ENCODE results near the gene SH3BGRL2.
A peak's percentile ranks its signal among the peaks of the same experiment; 100 is the strongest.
"Not testable (repeated sequence)": the region's sequence is repeated elsewhere in the genome, so short reads cannot be mapped to it uniquely, and the experiment has no call there.

Gene SH3BGRL2

DNA sequence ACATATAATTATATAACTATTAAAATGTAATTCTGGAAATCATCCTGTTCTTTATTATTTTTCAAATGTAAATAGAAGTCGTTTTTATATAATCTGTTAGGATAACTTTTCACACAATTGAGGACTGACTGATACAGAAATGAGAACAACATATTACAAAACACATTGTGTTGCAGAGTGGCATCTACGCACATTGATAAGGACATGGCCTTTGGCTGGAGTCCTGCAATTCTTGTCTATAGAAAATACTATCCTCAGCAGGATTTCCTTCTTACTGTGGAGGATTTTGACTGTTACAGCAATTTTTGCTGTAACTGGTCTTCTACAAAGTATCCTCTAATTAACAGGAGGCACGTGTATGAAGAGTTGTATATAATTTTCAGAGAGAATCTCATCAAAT is 19.8 kb downstream of the SH3BGRL2 start:
- Mint-ChIP-seq H3K27ac (no peak overlapping the region), H3K27me3 (ENCODE audit: low read depth) (peaks cover 22% of the 10 kb centered on the region), H3K9me3 (no peaks in the 10 kb centered on the region), H3K4me3 (no peak overlapping the region), H3K36me3 (ENCODE audit: low read depth) (no peaks in the 10 kb centered on the region), H3K4me1 (ENCODE audit: low read depth) (no peaks in the 10 kb centered on the region)

DNA sequence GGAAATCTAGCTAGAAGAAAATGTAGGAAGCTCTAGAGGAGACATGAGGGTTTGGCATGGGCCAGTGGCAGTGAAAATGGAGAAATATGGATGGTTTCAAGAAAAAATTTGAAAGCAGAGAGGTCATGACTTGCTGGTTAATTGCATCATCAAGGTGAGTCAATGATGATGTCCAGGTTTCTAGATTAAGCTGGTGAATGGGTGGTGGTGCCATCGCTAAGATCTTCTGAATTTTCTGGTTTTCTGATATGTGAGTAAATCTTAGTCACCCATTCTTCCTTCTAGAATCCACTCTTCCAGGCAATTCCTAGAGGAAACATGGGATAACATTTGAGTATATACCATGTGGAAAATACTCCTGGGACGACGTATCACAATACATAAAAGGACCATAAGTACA is 25.0 kb downstream of the SH3BGRL2 start:
- H3K4me1 Mint-ChIP-seq (ENCODE audit: low read depth), result peaks cover 3% of the 10 kb centered on the region

DNA sequence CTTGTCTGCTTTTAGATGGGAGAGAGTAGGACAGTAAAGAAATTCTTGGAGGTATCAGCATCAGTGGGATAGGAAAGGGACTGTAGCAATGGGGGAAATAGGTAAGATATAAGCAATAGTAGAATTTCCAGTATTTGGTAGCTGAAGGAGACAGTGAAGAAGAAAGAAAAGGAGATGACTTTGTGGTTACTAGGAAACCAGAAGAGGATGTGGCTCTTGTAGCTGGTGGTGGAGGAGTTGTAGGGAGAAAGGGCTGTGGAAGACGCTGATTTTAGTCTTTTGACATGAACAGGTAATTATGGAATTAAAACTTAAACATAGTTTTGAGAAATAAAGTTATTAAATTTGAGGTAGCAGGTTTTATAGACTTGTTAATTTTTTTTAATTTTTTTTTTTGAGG is 26.1 kb downstream of the SH3BGRL2 start:
- peaks cover 11% of the 10 kb centered on the region for H3K9me3 Mint-ChIP-seq
- peaks cover 3% of the 10 kb centered on the region for H3K4me1 Mint-ChIP-seq (ENCODE audit: low read depth)
- peaks cover 2% of the 10 kb centered on the region for H3K36me3 Mint-ChIP-seq (ENCODE audit: low read depth)
- H3K4me3 Mint-ChIP-seq, result no peak overlapping the region
- peaks cover 25% of the 10 kb centered on the region for H3K27me3 Mint-ChIP-seq (ENCODE audit: low read depth)
- H3K27ac Mint-ChIP-seq, result no peak overlapping the region

More for the DNA sequence above, 25.0 kb downstream of the SH3BGRL2 start:
- Mint-ChIP-seq H3K9me3 (peaks cover 7% of the 10 kb centered on the region), H3K4me3 (no peak overlapping the region), H3K27ac (no peak overlapping the region), H3K27me3 (ENCODE audit: low read depth) (peaks cover 22% of the 10 kb centered on the region), H3K36me3 (ENCODE audit: low read depth) (no peaks in the 10 kb centered on the region)

DNA sequence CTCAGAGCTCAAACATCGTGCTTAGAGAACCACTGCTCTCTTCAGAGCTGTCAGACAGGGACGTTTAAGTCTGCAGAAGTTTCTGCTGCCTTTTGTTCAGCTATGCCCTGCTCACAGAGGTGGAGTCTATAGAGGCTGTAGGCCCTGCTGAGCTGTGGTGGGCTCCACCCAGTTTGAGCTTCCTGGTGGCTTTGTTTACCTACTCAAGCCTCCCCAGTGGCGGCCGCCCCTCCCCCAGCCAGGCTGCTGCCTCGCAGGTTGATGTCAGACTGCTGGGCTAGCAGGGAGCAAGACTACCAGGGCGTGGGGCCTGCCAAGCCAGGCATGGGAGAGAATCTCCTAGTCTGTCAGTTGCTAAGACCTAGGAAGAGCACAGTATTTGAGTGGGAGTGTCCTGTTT is 32.5 kb downstream of the SH3BGRL2 start:
- H3K27me3 Mint-ChIP-seq (ENCODE audit: low read depth), result peaks cover 17% of the 10 kb centered on the region
- H3K27ac Mint-ChIP-seq; H3K4me1 Mint-ChIP-seq (ENCODE audit: low read depth); H3K36me3 Mint-ChIP-seq (ENCODE audit: low read depth); H3K4me3 Mint-ChIP-seq: not testable (repeated sequence)
- H3K9me3 Mint-ChIP-seq, result peaks cover 20% of the 10 kb centered on the region

DNA sequence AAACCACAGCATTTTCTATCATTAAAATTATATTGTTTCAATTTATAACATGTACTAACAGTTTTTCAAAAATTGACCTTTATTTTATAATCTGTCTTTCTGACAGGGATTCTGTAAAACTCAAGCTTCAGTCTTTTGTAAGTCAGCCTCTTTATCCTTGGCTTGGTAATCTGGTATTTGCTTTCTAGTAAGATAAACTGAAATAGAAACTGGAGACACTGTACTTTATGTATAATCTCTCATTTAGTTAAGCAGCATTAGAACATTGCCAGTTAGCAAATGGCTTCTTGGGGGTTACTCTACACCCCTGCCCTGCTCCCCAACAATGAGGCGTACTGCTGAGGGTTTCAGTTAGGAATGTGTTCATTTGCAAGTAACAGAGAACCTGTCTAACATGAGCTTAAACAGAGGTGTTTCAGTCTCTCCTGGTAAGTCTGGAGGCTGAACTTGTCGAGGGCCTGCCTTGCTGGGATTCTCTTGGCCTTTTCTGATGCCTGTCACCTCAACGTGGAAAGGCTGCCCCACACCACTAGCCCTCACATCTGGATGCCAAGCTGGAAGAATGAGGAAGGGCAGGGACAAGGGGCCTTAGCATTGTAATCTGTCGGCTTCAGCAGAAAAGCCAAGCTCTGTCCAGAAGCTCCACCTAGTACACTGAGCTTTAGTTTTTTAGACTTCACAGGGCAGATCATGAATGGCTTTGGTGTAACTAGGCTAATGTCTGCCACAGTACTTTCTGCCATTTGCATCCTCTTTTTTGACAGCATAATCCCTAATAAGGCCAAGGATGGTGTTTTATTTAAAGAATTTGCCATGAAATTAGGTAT is 34.8 kb downstream of the SH3BGRL2 start:
- H3K27me3 Mint-ChIP-seq (ENCODE audit: low read depth), result peaks cover 5% of the 10 kb centered on the region
- peaks cover 8% of the 10 kb centered on the region for H3K36me3 Mint-ChIP-seq (ENCODE audit: low read depth)
- H3K4me1 Mint-ChIP-seq (ENCODE audit: low read depth), result peaks cover 7% of the 10 kb centered on the region
- H3K4me3 Mint-ChIP-seq, result no peak overlapping the region
- H3K27ac Mint-ChIP-seq, result no peak overlapping the region
- peaks cover 15% of the 10 kb centered on the region for H3K9me3 Mint-ChIP-seq

- no peaks in the 10 kb centered on the region for H3K27me3 Mint-ChIP-seq (ENCODE audit: low read depth)
- H3K4me3 Mint-ChIP-seq, result no peak overlapping the region
- no peak overlapping the region for H3K27ac Mint-ChIP-seq
- peaks cover 8% of the 10 kb centered on the region for H3K36me3 Mint-ChIP-seq (ENCODE audit: low read depth)
- H3K4me1 Mint-ChIP-seq (ENCODE audit: low read depth), result peaks cover 12% of the 10 kb centered on the region
- peaks cover 9% of the 10 kb centered on the region for H3K9me3 Mint-ChIP-seq
These were observed 35.5 kb downstream of the SH3BGRL2 start for GRCh38 chr6:79666634-79667033.

- Mint-ChIP-seq H3K27me3 (ENCODE audit: low read depth) (no peaks in the 10 kb centered on the region), H3K9me3 (no peaks in the 10 kb centered on the region), H3K36me3 (ENCODE audit: low read depth) (no peaks in the 10 kb centered on the region), H3K4me3 (no peak overlapping the region), H3K4me1 (ENCODE audit: low read depth) (peaks cover 13% of the 10 kb centered on the region), H3K27ac (no peak overlapping the region)
These were observed 37.3 kb downstream of the SH3BGRL2 start for GRCh38 chr6:79668381-79668780.

DNA sequence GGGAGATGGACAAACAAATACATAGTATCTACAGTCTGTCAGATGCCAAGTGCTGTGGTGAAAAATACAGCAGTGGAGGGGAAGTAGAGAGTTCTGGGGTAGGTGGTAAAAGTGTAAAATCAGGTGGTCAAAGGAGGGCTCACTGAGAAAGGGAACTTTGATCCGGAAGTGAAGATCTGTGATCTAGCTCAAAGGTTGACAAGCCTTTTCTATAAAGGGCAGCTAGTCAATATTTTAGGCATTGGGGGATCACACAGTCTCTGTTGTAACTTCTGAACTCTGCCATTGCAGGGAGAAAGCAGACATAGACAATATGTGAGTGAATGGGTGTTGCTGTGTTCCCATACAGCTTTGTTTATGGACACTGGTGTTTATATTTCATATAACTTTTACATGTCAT is 38.6 kb downstream of the SH3BGRL2 start:
- Mint-ChIP-seq H3K4me3 (no peak overlapping the region), H3K27me3 (ENCODE audit: low read depth) (no peaks in the 10 kb centered on the region), H3K4me1 (ENCODE audit: low read depth) (peaks cover 13% of the 10 kb centered on the region), H3K36me3 (ENCODE audit: low read depth) (no peaks in the 10 kb centered on the region), H3K27ac (no peak overlapping the region), H3K9me3 (no peaks in the 10 kb centered on the region)

GRCh38 chr6:79670789-79671188 is 39.7 kb downstream of the SH3BGRL2 start:
- H3K36me3 Mint-ChIP-seq (ENCODE audit: low read depth), result no peaks in the 10 kb centered on the region
- H3K4me3 Mint-ChIP-seq, result no peak overlapping the region
- H3K9me3 Mint-ChIP-seq, result no peaks in the 10 kb centered on the region
- H3K4me1 Mint-ChIP-seq (ENCODE audit: low read depth), result peaks cover 13% of the 10 kb centered on the region
- H3K27ac Mint-ChIP-seq, result no peak overlapping the region
- H3K27me3 Mint-ChIP-seq (ENCODE audit: low read depth), result no peaks in the 10 kb centered on the region

DNA sequence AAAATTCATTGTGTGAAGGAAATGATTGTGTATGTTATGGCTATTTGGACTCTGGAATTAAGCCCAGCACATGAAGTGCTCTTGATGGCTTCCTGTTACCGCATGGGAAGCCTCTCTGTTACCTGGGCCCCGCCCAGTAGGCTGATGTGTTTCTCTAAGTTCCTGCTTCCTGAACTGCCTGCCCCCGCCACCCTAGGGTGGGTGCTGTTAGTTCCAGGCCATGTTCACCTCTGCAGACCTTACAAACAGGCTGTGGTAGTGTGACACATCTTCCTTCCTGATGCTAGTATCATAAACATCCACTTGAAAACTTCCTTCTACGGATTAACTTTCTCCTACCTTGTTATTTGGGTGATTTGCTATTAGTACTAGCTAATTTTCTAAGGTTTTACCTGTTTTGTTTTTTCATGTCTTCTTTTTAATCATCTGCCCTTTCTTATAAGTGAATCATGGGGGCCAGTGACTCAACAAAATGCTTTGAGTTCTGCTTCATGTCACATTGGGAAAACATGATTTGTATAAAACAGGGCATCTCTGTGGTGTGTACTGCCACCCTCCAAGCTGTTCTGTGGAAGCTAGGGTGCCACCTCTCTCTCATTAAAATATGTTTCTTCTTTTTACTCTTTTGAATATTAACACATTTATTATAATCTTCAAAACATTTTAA is 40.6 kb downstream of the SH3BGRL2 start:
- H3K4me3 Mint-ChIP-seq, result no peak overlapping the region
- peaks cover 13% of the 10 kb centered on the region for H3K4me1 Mint-ChIP-seq (ENCODE audit: low read depth)
- H3K9me3 Mint-ChIP-seq, result no peaks in the 10 kb centered on the region
- H3K36me3 Mint-ChIP-seq (ENCODE audit: low read depth), result no peaks in the 10 kb centered on the region
- H3K27me3 Mint-ChIP-seq (ENCODE audit: low read depth), result no peaks in the 10 kb centered on the region
- peak overlapping the region; percentile 57 for H3K27ac Mint-ChIP-seq

- no peaks in the 10 kb centered on the region for H3K27me3 Mint-ChIP-seq (ENCODE audit: low read depth)
- H3K4me3 Mint-ChIP-seq, result no peak overlapping the region
- peak overlapping the region; percentile 29 for H3K27ac Mint-ChIP-seq
These were observed 41.5 kb downstream of the SH3BGRL2 start for GRCh38 chr6:79672631-79673111.

GRCh38 chr6:79673947-79674346 is 42.8 kb downstream of the SH3BGRL2 start:
- no peak overlapping the region for H3K4me3 Mint-ChIP-seq
- no peak overlapping the region for H3K27ac Mint-ChIP-seq
- no peaks in the 10 kb centered on the region for H3K9me3 Mint-ChIP-seq
- H3K27me3 Mint-ChIP-seq (ENCODE audit: low read depth), result no peaks in the 10 kb centered on the region
- peaks cover 13% of the 10 kb centered on the region for H3K4me1 Mint-ChIP-seq (ENCODE audit: low read depth)
- H3K36me3 Mint-ChIP-seq (ENCODE audit: low read depth), result no peaks in the 10 kb centered on the region

More at GRCh38 chr6:79672631-79673111, 41.5 kb downstream of the SH3BGRL2 start:
- H3K36me3 Mint-ChIP-seq (ENCODE audit: low read depth), result no peaks in the 10 kb centered on the region
- peaks cover 13% of the 10 kb centered on the region for H3K4me1 Mint-ChIP-seq (ENCODE audit: low read depth)
- no peaks in the 10 kb centered on the region for H3K9me3 Mint-ChIP-seq

DNA sequence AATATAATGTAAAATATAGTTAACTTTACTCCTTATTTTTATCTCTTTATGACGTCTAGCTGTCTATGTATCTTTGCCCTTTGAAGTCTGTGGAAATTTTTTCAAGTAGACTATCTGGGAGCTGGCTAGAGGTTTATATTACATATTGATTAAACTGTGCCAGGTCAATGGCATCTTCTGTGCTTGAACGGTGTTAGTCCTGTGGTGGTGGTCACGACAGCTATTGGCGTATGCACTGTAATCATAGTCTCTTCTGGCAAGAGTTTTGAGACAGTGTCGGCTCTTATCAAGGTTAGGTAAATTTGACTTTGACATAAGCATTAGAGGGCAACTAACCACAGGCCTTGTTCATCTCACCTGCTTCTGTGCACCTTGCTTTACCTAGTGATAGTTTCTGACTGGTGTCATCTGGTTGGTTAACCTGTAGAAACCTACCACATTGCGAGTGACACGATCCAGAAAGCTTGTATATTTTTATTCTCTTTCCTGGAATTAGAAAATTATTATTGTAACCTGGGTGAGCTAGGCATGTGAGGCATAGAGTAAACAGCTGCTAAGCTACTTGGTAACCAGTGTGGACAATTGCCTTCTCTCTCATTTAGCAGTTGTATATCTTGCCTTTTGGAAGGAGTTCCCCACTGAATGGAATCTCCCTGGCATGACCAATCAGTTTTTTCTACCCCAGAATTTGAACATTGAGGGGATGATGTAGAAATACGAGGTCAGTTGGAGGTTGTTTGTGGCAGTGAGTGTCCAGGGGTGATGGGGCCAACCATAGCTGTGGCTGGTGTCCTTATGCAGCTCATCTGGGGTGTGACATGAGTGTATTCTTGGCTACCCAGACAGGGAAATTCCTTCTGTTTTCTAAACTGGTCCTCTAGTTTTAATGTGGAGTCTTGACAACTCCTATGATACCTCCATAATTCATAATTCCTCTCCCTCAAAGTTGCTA is 45.9 kb downstream of the SH3BGRL2 start:
- Mint-ChIP-seq H3K27ac (no peak overlapping the region), H3K36me3 (ENCODE audit: low read depth) (no peaks in the 10 kb centered on the region), H3K9me3 (no peaks in the 10 kb centered on the region), H3K27me3 (ENCODE audit: low read depth) (no peaks in the 10 kb centered on the region), H3K4me3 (no peak overlapping the region), H3K4me1 (ENCODE audit: low read depth) (peaks cover 4% of the 10 kb centered on the region)

DNA sequence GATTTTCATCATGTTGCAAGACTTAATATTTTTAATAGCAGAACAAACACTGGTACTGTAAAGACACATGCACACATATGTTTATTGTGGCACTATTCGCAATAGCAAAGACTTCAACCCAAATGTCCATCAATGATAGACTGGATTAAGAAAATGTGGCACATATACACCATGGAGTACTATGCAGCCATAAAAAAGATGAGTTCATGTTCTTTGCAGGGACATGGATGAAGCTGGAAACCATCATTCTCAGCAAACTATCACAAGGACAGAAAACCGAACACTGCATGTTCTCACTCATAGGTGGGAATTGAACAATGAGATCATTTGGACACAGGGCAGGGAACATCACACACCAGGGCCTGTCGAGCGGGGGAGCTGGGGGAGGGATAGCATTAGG is 51.6 kb downstream of the SH3BGRL2 start:
- H3K36me3 Mint-ChIP-seq (ENCODE audit: low read depth); H3K27me3 Mint-ChIP-seq (ENCODE audit: low read depth); H3K27ac Mint-ChIP-seq; H3K4me3 Mint-ChIP-seq; H3K4me1 Mint-ChIP-seq (ENCODE audit: low read depth); H3K9me3 Mint-ChIP-seq: not testable (repeated sequence)

Measured in T-helper 1 cell treated with Interleukin-12 subunit alpha and Interleukin-12 subunit beta and Interleukin-4 antibody, amounts not matched to agents 30 μg/mL and 1 μg/mL, for 36 hours (primary cell).